ENCODE data around the gene MAPK11. TPM values are rescaled to one million over a fixed set of nuclear protein-coding genes. Genes with fewer than 3 reads are reported as not detected.

The MAPK11 gene
- total and polyA plus RNA-seq, 9 of the 15 experiments (the other 6 are each of a cell fraction or from before 2014, with no cell fraction given): 0.06 to 14.6 (median 5.3) TPM

- POLR2A ChIA-PET: no interaction called here
- Histone ChIP-seq H3K9me3 (replicated peaks; ENCODE audit: control insufficient read depth, insufficient read depth, low read depth, low read length) (no peaks in the 10 kb centered on the region), H2AFZ (ENCODE audit: low read depth, low read length) (no peak overlapping the region), H3K27ac (ENCODE audit: extremely low read depth, low read depth, low read length) (no peak overlapping the region), H3K4me3 (no peak overlapping the region), H4K20me1 (replicated peaks; ENCODE audit: control insufficient read depth, insufficient read depth, low read length) (no peaks in the 10 kb centered on the region), H3K4me2 (ENCODE audit: insufficient read depth, low read length) (no peak overlapping the region), H3K79me2 (ENCODE audit: control insufficient read depth, insufficient read depth, low read length) (no peaks in the 10 kb centered on the region), H3K9ac (ENCODE audit: insufficient read depth in 1 of 2, low read depth in 2 of 2, low read length in 2 of 2) (no peak overlapping the region), H3K4me1 (replicated peaks in 1 of 2; ENCODE audit: control insufficient read depth in 2 of 2, insufficient read depth in 2 of 2, low read length in 2 of 2) (peaks cover 0 to 14% of the 10 kb centered on the region in 2 experiments; a peak in 2 of 5 replicates), H3K36me3 (ENCODE audit: control insufficient read depth, insufficient read depth, low read length) (peaks cover 51% of the 10 kb centered on the region; the same call in 1 of the 3 replicates), H3K9me1 (ENCODE audit: control insufficient read depth, insufficient read depth, low read length) (no peaks in the 10 kb centered on the region), H3K27me3 (ENCODE audit: control insufficient read depth in 2 of 2, insufficient read depth in 2 of 2, low read length in 2 of 2) (no peaks in the 10 kb centered on the region)
- in situ Hi-C loops (cut with MboI): no loop called here
- intact Hi-C loops (cut with micrococcal nuclease): no loop called here
- WGBS (ENCODE audit: insufficient coverage, low coverage, missing lambda C conversion rate): 98% methylated on average over 11 of the region's 36 CpGs
- BruUV-seq (replicated peaks): no TSS peak
- no peak for DNase-seq (ENCODE audit: extremely low read depth in 1 of 4, low spot score in 3 of 4)
- no peak for FAIRE-seq
- CTCF ChIA-PET (ENCODE audit: low intra/inter-chr PET ratio): no interaction called here
- no peak for ATAC-seq
- TF ChIP-seq ZNF121 (CRISPR knock-in tag; conservative IDR thresholded peaks at IDR 0.05) (no peak), ZNF717 (CRISPR knock-in tag; IDR thresholded peaks at IDR 0.05) (no peak), XRCC4 (IDR thresholded peaks at IDR 0.05; ENCODE audit: extremely low read depth, insufficient read depth, insufficient read length) (no peak), ELF2 (CRISPR knock-in tag; IDR thresholded peaks at IDR 0.05) (no peak), RHOXF2B (CRISPR knock-in tag; conservative IDR thresholded peaks at IDR 0.05) (no peak), EHMT2 (IDR thresholded peaks at IDR 0.05) (no peak), ELF4 (CRISPR knock-in tag; IDR thresholded peaks at IDR 0.05) (no peak), PCBP1 (IDR thresholded peaks at IDR 0.05; ENCODE audit: low read depth, low read length, poor library complexity, severe bottlenecking) (no peak), LCOR (CRISPR knock-in tag; IDR thresholded peaks at IDR 0.05) (no peak), HDAC3 (IDR thresholded peaks at IDR 0.05; ENCODE audit: borderline replicate concordance, partially characterized antibody) (no peak), ZBTB1 (CRISPR knock-in tag; IDR thresholded peaks at IDR 0.05; ENCODE audit: borderline replicate concordance, low read depth) (no peak), YY1 (IDR thresholded peaks at IDR 0.05; ENCODE audit: borderline replicate concordance in 1 of 3, control insufficient read depth in 1 of 3, extremely low read depth in 1 of 3, insufficient read depth in 3 of 3, insufficient read length in 1 of 3, insufficient replicate concordance in 2 of 3, low read depth in 1 of 3, low read length in 2 of 3) (no peak), DACH1 (IDR thresholded peaks at IDR 0.05; ENCODE audit: partially characterized antibody) (no peak), ZNF184 (CRISPR knock-in tag; IDR thresholded peaks at IDR 0.05) (no peak), CBX1 (IDR thresholded peaks at IDR 0.05; ENCODE audit: low read depth) (no peak)
Measured at GRCh38 chr22:50281384-50281760, 11.2 kb upstream of the MAPK11 start.

Data from K562 (cell line).